ENCODE measurements around the gene LHFPL4.
A peak's percentile ranks its signal among the peaks of the same experiment; 100 is the strongest.
"Not testable (repeated sequence)": the region's sequence is repeated elsewhere in the genome, so short reads cannot be mapped to it uniquely, and the experiment has no call there.

LHFPL4 gene

GRCh38 chr3:9553021-9553947 lies at the start of gene LHFPL4:
Gene LHFPL4 (minus strand): TSS chr3:9553822. CDS start chr3:9552679, 1,143 bp downstream.
- DNase-seq (ENCODE audit: low read depth in 3 of 3, low spot score in 1 of 3): no peak

DNA sequence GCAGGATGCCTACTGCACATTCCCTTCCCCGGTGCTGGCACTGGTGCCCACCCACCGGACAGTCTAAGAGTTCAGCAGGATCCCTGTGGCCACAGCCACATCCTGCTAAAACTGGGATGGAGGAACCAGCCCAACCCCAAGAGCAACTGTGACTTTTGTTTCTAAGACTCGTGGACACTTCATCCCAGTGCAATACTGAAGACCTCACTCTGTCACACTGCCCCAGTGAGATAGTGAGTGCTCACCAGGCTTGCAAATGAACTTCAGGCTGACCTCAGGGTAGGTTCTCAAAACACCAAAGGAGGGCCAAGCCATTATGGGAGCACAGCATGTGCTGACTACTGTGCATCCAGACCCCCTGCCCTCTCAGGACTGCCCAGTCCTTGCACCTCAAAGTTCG lies 49.0 kb upstream of the LHFPL4 start:
- no peak for DNase-seq (ENCODE audit: low read depth in 3 of 3, low spot score in 1 of 3)

DNA sequence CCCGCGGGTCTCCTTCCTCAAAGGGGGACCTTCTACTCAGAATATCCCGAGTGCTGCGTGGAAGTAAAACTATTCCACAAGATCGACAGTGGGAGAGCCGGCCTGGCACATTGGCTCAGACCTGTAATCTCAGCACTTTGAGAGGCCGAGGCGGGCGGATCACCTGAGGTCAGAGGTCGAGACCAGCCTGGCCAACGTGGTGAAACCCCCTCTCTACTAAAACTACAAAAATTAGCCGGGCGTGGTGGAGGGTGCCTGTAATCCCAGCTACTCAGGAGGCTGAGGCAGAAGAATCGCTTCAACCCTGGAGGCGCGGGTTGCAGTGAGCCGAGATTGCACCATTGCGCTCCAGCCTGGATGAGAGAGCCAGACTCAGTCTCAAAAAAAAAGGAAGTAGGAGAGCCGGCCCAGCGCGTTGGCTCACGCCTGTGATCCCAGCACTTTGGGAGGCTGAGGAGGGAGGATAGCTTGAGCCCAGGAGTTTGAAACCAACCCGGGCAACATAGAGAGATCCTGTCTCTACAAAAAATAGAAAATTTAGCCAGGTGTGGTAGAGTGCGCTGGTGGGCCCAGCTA lies 47.5 kb upstream of the LHFPL4 start:
- DNase-seq (ENCODE audit: low read depth in 3 of 3, low spot score in 1 of 3): not testable (repeated sequence)

- no peak for DNase-seq (ENCODE audit: low read depth in 3 of 3, low spot score in 1 of 3)
Observed at GRCh38 chr3:9600597-9600996, 47.0 kb upstream of the LHFPL4 start.

- DNase-seq (ENCODE audit: low read depth in 3 of 3, low spot score in 1 of 3): no peak
Observed at GRCh38 chr3:9598783-9599387, 45.3 kb upstream of the LHFPL4 start.

GRCh38 chr3:9595877-9596276 lies 42.3 kb upstream of the LHFPL4 start:
- no peak for DNase-seq (ENCODE audit: low read depth in 3 of 3, low spot score in 1 of 3)

GRCh38 chr3:9591781-9592180 lies 38.2 kb upstream of the LHFPL4 start:
- not testable (repeated sequence) for DNase-seq (ENCODE audit: low read depth in 3 of 3, low spot score in 1 of 3)

DNA sequence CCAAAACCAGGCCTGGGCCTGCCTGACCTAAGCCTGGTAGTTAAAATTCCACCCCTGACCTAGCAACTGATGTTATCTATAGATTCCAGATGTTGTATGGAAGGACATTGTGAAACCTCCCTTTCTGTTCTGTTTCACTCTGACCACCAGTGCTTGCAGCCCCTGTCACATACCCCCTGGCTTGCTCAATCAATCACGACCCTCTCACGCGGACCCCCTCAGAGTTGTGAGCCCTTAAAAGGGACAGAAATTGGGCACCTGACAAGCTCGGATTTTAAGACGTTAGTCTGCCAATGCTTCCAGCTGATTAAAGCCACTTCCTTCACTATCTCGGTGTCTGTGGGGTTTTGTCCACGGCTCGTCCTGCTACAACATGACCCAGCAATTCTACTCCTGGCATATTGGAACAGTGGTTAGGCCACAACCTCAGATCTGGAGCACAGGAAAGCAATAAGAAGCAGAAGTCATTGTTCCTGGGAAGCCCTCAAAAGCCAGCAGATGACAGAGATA lies 36.7 kb upstream of the LHFPL4 start:
- no peak for DNase-seq (ENCODE audit: low read depth in 3 of 3, low spot score in 1 of 3)

DNA sequence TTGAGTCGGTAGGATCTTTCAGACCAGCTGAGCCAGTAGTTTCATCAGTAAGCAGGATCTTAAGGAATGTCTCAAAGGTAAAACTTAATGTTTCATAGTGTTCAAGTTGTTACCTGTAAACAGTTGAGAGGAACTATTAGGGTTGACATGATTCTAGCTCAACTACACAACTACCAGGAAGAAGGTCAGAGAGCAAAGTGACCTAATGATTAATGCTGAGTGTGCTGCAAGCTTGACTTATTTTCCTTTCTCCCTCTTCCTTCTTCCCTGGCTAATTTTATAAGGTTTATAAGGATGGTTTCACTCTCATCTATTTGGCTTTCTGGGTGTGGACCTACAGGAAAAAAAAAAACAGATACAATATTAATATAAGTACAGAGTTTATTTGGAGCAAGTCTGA lies 30.2 kb upstream of the LHFPL4 start:
- no peak for DNase-seq (ENCODE audit: low read depth in 3 of 3, low spot score in 1 of 3)

DNA sequence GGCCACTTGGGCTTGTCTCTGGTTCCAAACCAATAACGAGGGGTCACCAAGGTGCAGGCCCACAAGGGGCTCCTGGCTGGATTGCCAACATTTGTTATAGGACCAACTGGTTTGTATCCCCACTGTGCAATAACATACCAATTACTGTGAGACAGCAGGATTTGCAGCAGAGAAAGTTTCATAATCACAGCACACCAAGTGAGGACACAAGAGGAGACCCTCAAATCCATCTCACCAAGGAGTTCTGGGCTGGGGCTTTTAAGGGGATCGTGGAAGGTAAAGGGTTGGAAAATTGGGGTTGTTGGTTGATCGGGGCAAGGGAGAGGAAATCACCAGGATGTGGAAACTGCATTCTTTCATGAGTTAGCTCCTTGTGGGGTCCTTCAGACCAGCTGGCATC lies 29.7 kb upstream of the LHFPL4 start:
- no peak for DNase-seq (ENCODE audit: low read depth in 3 of 3, low spot score in 1 of 3)

GRCh38 chr3:9582332-9582731 lies 28.7 kb upstream of the LHFPL4 start:
- DNase-seq (ENCODE audit: low read depth in 3 of 3, low spot score in 1 of 3): no peak

DNA sequence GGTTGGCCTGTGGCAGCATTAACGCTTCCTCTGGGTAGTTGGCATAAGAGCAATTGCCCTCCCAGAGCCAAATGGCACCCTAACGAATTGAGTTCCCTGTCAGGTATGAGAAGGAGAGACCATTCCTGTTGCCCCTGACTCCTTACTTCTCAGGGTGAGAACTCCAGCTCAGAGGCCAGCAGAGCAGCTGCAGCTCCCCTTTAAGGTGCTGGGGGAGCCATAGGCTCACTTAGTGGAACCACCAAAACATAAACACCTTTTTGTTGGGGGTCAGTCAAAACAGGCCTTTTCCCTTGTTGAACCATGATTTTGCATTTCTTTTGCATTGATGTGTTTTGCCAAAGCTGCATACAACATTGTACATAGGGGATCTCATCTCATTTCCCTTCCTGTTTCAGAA lies 28.1 kb upstream of the LHFPL4 start:
- DNase-seq (ENCODE audit: low read depth in 3 of 3, low spot score in 1 of 3): no peak

- no peak for DNase-seq (ENCODE audit: low read depth in 3 of 3, low spot score in 1 of 3)
Observed at GRCh38 chr3:9569054-9569453, 15.4 kb upstream of the LHFPL4 start.

- DNase-seq (ENCODE audit: low read depth in 3 of 3, low spot score in 1 of 3): no peak
Observed at GRCh38 chr3:9565316-9565715, 11.7 kb upstream of the LHFPL4 start.

- DNase-seq (ENCODE audit: low read depth in 3 of 3, low spot score in 1 of 3): no peak
Observed at GRCh38 chr3:9563851-9564250, 10.2 kb upstream of the LHFPL4 start.

- not testable (repeated sequence) for DNase-seq (ENCODE audit: low read depth in 3 of 3, low spot score in 1 of 3)
Observed at GRCh38 chr3:9560056-9560455, 6.4 kb upstream of the LHFPL4 start.

DNA sequence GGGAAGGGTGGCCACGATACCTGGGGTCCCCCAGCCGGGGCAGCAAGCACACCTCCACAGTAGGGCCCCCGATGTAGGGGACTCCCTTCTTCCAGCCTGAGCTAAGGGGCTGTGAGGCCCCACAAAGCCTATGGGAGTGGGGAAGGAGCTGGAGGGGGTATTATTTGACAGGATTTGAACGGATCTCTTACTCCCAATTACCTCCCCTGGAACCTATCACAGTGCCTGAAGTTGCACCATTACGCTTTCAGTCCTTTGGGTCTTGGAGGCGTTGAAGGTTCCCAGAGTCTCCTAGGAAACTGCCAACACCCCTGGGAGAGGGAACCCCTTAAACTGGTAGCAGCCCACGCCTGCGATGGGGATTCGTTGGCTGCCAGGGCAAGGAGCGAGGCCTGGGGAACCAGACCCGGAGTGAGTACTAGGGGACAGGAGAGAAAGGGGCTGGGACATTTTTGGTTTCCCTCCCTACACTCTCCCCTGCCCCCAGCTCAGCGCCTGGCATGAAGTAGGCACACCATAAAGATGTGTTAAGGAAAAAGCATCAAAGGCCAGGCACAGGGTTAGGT lies 409 bp upstream of the LHFPL4 start:
- no peak for DNase-seq (ENCODE audit: low read depth in 3 of 3, low spot score in 1 of 3)

DNA sequence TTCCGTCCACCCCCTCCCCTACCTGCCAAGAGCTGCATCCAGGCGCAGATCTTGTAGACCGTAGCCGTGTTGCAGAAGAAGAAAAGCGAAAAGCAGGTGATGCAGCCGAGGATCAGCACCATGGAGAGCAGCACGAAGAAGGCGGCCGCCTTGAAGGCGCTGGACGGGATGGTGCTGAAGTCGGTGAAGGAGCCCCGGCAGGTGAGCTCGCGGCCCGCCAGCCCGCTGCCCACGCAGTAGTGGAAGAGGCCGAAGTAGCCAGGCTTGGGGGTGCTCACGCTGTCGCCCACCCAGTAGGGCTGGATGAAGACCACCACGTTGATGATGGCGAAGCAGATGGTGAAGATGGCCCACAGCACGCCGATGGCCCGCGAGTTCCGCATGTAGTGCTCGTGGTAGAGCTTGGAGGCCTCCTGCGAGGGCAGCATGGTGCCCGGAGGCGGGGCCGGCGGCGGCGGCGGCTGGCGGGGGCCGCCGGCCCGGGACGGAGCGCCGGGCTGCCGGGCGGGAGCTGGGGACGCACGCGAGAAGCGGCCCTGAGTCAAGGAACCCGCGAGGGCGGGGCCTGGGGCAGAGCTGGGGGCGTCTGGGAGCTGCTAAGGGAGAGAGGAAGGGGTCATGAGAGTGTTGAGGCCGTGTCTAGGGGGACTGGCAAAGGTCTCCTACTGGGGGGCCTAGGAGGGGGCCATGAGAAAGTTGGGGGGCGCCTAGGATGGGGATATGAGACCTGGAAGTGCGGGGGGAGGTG lies 1.2 kb downstream of the LHFPL4 start:
- peak in 1 of 3 donors; percentile 26 for DNase-seq (ENCODE audit: low read depth in 3 of 3, low spot score in 1 of 3)

- DNase-seq (ENCODE audit: low read depth in 3 of 3, low spot score in 1 of 3): no peak
Observed at GRCh38 chr3:9550999-9551398, 2.6 kb downstream of the LHFPL4 start.

DNA sequence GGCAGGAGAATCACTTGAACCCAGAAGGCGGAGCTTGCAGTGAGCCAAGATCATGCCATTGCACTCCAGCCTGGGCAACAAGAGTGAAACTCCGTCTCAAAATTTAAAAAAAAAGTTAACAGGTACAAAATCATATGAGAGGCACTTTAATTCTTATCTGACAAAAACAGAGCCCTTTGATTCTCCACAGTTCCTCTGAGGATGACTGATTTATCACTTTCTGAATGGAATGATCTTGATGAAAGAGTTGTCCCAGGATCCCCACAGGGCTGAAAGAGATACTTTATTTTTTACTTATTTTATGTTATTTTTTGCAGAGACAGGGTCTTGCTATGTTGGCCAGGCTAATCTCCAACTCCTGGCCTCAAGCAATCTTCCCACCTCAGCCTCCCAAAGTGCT lies 4.0 kb downstream of the LHFPL4 start:
- DNase-seq (ENCODE audit: low read depth in 3 of 3, low spot score in 1 of 3): no peak

- no peak for DNase-seq (ENCODE audit: low read depth in 3 of 3, low spot score in 1 of 3)
Observed at GRCh38 chr3:9548991-9549390, 4.6 kb downstream of the LHFPL4 start.

All from stimulated activated CD4-positive, alpha-beta T cell treated with anti-CD3 and anti-CD28 coated beads, TNF-alpha, amount 100 ng/mL, for 1 hour (primary cell).